ACHN (cell line): ENCODE measurements around the gene GPR162.
"Not testable (repeated sequence)": the region's sequence is repeated elsewhere in the genome, so short reads cannot be mapped to it uniquely, and the experiment has no call there.

Experiments used
- DNase-seq: peaks from one replicate; pipeline ENCODE4 v3.0.0-alpha.2; 2015
- in situ Hi-C: cut with HindIII; loops from 2 replicates; pipeline ENCODE4 v1.10.0; 2017; ENCODE audit warnings: low sequenced_read_pairs, low pct_ligation_motif_present, low pct_unique_long_range_greater_than_20kb

The GPR162 gene

DNA sequence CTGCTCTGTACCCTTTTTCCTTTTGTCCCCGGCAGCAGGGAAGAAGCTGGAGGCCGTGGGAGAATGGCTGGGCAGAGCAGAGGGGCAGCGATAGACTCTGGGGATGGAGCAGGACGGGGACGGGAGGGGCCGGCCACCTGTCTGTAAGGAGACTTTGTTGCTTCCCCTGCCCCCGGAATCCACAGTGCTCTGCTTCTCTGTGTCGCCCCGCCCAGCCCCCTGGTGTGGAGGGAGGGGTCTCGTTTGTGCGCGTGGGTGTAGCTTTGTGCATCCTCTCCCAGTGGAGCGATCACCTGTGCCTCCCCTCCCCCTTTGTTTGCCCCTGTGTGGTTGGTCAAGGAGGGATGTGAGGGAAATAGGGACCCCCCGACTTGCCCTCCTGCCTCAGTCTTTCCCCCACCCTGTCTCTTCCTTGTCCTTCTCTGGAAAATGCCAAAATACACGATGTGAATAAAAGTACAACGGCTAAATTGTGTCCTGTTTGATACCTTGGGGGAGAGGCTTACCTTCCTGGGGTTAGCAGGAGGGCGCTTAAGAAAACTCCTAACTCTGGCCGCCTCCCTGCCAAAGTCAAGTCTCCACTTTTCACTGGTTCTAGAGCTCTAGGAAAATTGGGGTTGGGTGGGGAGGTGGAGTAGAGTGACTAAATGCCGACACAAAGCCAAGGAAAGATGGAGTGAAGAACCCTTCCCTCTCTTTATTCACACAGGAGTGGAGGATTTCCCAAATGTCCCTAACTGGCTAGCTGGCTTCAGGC is 44.7 kb downstream of the GPR162 start:
- no peak for DNase-seq
- in situ Hi-C loops = no loop called here

DNA sequence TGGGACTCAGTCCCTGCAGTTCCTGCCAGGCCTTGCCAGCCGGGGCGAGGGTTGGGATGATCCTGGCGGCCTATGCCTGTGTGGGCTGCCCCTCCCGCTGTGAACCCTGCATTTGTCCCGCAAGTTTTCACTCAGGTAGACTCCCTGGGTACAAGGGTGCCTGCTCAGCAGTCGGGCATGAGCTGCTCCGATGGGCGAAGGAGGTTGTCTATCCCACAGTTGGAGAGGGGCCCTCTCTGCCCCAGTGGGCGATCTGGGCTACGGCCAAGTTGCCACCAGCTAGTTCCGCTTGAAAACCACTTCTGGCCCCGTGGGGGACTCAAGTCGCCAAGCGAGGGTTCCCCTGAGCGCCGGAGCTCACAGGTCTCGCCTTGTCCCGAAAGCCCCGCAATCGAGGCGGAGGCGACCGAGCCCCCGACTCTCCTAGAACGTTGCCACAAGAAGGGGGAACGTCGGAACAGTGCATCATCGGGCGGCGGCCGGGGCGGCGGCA is 45.3 kb downstream of the GPR162 start:
- in situ Hi-C loops = no loop called here
- DNase-seq = peak; percentile 36

DNA sequence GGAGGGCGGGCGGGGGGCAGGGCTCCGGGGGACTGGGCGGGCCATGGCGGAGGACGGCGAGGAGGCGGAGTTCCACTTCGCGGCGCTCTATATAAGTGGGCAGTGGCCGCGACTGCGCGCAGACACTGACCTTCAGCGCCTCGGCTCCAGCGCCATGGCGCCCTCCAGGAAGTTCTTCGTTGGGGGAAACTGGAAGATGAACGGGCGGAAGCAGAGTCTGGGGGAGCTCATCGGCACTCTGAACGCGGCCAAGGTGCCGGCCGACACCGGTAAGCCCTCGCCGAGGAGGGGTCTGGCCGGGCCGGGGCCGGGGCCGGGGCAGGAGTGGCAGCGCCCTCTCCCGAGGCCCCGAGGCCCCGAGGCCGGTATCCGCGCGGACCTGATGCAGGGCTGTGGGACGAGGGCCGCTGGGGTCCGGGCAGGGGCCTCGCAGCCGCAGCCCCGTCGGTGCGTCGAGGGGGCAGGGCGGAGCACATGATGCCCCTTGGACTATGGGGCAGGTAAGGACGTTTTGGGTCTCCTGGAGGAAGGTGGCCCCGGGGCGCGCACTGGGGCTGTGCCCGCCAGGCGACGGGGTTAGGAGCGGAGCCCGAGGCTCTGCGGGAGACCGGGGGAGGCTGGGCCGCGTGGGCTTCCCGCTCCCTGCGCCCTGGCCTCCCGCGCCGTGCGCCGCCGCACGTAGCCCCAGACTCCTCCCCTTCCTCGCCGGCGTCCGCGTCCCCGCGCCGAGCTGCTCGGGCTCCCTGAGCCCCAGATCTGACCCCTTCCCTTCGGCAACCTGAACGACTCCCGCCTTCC is 46.0 kb downstream of the GPR162 start, which contains the start of gene TPI1:
Gene TPI1 (plus strand): TSS at position 119 of the 798 bp plus-strand sequence. CDS start 36 bp downstream, at position 155.
- peak; percentile 85 for DNase-seq
- in situ Hi-C loops = no loop called here

DNA sequence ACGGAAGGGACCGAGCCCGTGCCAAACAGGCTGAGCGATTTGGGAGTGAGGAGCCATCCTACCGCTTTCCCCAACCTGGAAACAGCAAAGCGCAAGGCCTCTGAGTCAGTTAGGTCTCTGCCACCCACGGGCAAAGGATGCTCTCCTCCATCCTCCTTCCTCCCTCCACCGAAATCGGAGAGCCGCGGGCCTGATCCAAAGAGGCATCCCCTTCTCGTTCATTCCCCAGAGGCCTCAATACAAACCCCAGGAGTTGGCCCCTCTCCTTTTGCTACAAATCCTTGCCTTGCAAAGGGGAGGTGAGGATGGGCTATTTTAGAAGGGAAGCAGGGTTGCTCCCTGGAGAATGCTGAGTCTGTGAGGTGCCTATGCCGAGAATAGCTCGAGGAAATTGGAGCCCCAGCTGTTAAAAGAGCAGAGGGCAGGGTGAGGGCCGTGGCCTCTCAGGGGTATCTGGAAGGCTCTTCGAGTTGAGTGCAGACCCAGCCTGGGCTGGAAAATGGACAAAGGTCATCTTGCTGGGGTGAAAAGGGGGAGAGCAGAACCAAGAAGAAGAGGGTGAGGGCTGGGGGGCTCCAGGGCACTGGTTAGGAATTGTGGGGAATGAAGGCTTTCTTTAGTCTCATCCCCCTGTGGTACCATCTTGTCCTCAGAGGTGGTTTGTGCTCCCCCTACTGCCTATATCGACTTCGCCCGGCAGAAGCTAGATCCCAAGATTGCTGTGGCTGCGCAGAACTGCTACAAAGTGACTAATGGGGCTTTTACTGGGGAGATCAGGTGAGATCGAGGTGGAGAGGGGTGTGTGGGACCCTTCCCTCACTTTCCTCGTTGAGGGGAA is 46.8 kb downstream of the GPR162 start:
- in situ Hi-C loops = no loop called here
- peak; percentile 36 for DNase-seq

DNA sequence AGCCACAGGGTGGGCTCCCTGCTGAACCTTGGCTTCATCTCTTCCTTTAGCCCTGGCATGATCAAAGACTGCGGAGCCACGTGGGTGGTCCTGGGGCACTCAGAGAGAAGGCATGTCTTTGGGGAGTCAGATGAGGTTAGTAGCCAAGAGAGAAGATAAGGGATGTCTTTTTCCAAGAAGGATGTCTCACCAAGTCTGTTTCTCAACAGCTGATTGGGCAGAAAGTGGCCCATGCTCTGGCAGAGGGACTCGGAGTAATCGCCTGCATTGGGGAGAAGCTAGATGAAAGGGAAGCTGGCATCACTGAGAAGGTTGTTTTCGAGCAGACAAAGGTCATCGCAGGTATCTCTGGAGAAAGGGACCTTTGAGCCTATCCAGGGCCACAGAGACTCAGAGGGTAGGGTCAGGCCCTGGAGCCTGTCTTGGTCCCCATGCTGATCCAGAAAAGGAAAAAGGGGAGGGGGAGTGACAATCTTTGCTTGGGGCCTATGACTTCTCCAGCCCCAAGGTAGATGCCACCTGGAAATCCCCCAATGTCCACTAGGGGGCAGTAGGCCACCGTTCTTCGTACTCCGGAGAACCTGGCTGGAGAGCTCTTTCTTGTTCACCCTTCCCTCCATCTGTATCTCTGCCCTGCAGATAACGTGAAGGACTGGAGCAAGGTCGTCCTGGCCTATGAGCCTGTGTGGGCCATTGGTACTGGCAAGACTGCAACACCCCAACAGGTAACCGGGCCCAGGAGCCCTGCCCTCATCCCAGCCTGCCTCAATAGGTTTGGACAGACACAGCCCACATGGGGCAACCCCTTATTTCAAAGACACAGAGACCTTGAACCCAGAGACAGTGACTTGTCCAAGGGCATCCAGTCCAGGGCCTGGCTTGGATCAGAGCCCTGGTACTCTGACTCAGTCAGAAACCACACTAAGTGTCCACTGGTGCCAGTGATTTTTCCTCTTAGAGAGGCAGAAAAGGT is 47.7 kb downstream of the GPR162 start:
- in situ Hi-C loops = no loop called here
- DNase-seq = peak; percentile 89

DNA sequence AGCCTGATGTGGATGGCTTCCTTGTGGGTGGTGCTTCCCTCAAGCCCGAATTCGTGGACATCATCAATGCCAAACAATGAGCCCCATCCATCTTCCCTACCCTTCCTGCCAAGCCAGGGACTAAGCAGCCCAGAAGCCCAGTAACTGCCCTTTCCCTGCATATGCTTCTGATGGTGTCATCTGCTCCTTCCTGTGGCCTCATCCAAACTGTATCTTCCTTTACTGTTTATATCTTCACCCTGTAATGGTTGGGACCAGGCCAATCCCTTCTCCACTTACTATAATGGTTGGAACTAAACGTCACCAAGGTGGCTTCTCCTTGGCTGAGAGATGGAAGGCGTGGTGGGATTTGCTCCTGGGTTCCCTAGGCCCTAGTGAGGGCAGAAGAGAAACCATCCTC is 48.7 kb downstream of the GPR162 start:
- in situ Hi-C loops, DNase-seq: not testable (repeated sequence)

DNA sequence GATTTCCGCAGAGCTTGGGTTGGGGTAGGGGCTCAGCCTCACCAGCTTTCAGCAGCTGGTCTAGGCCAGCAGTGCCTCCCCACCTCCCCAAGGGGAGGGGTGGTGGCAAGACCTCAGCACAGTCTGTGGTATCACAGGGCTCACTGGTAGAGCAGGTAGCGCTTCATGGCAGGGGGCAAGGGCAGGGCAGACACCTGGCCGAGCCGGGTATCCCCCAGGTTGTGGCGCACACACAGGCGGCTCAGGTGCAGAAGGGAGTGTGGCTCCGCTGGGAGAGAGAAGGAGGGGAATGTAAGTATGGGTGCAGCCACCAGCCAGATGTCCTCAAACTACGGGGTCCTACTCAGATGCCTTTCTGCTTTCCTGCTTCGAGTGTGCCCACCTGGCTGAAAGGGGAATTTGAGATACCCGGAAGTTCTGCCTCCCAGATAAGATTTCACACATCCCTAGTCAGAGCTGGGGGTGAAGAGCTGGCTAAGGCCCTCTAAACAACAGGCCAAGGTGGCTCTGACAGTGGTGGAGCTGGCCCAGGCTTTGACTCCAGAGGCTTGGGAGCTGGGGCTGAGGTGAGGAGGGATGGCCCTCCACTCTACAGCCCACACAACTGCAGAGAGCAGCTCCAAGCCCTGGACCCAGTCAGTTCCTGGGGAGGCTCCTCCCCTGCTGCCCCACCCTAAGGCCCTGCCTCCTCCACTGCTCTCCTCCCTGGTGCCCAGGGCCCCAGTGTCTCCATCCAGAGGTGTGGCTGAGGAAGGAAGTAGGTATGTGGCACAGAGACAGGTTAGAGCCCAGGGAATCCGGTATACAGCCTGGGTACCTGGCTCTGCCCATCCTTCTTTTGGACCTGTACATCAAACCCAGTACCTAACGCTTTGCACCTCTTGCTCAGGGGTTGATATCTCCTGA is 49.7 kb downstream of the GPR162 start:
- peak; percentile 67 for DNase-seq
- in situ Hi-C loops = no loop called here

DNA sequence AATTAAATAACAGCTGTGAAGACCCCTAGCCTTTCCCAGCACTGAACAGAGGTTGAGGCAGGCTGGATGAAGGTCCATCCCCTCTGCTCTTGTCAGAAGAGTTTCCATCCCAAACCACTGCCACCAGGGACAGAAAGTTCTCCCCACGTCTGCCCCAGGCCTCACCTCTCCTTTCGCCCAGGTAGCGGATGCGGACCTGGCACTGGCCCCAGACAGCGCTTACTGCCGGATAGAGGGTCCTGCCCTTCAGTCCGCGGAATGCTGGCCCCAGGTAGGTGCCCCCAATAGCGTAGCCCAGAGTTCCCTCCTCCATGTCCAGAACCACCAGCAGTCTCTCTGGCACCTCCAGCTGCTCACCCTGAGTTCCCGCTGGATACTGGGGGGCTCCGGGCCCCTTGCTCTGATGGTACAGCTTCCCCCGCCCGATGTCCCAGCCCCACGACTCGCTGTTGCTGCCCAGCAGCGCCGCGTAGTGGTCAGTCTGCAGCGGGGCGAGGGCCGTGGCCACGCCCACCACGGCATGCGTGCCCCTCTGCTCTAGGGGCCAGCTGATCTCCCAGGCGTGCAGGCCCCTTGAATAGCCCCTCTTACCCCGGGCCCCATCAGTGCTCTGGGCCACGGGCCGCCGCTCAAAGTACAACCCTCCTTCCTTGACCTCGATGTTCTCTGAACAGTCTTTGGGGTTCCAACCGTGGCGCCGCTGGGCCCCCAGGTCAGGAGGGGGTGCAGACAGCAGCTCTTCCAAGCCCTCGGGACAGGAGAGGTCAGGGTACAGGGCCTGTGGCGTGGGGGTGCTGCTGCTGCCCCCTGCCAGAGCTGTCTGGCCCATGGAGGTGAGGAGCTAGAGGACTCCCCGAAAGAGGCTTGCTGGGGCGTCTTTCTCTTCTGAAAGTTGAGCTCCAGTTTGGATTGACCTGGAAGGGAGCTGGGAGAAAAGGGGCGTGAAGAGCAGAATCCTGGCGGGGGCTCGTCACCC is 50.7 kb downstream of the GPR162 start:
- in situ Hi-C loops = no loop called here
- DNase-seq = peak; percentile 88

DNA sequence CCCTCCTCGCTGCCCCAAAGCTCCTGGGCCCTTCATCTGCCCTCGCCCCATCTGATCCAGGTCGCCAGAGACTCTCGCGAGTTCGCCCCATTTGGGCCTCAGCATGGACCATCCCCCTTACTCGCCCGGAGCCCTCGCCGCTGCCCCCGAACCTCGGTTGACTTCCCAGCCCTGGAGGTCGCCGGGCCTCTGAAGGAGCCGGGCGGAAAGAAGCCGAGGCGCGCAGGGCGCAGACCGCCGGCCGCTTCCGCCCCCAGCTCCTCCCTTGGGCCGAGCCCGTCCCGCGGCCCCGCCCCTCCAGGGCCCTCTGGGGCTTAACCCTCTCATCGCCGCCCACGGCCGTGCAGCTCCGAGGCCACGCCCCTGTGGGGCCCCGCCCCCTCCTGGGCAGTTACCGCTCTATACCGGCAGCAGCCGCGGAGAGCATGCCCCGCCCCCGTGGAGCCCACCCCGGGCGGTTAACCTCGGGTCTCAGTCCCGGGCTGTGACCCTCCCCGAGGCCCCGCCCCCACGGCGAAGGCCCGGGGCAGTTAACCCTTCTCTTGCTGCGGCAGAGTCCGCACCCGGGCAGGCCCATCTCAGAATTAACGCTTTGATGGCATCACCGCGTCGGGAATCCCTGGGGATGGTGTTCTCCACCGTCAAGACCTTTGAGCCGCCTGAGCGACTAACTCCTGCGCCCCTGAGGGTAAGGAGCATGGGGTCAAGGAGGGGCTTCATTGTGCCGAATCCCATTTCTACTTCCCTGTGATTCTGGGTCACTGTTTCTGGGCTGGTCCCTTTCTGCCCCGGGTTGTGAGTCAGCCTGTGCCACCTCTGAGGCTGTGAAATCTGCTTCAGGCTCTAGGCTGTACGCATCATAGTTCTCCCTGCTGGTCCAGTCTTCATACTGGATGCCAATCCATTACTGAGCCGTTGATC is 51.7 kb downstream of the GPR162 start, which contains the start of gene SPSB2:
Gene SPSB2 (minus strand): TSS at position 210 of the 921 bp plus-strand sequence. CDS start 402 bp downstream, outside the sequence.
- in situ Hi-C loops = no loop called here
- DNase-seq = peak; percentile 100

DNA sequence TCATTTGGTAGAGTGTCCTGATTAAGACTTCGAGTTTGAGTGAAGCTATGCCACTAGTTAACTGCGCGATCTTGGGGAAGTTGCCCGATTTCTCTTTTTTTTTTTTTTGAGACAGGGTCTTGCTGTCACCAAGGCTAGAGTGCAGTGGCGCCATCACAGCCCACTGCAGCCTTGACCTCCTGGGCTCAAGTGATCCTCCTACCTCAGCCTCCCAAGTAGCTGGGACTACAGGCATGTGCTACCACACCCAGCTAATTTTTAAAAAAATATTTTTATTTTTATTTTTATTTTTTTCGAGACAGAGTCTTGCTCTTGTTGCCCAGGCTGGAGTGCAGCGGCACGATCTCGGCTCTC is 52.4 kb downstream of the GPR162 start:
- in situ Hi-C loops, DNase-seq: not testable (repeated sequence)
